Measurements from ENCODE around the gene MRI1. TPM values are rescaled to one million over a fixed set of nuclear protein-coding genes. Genes with fewer than 3 reads are reported as not detected.

MRI1 gene
- 10 to 100 TPM; 14.5 to 30.5 (median 24.1) TPM for total RNA-seq
- long read RNA-seq, partial matches to known transcripts: 0 of 6 reads
- long read RNA-seq, other reads (novel, unspliced or antisense): 4 of 6 reads

- no CpG with 5 or more reads among the region's 67 CpGs for WGBS (ENCODE audit: insufficient coverage, low coverage, low lambda C conversion rate, missing lambda C conversion rate)
Measured at GRCh38 chr19:13764101-13764807, at the start of gene MRI1. Gene MRI1 (plus strand): TSS chr19:13764522. CDS start chr19:13764589, 67 bp downstream.

DNA sequence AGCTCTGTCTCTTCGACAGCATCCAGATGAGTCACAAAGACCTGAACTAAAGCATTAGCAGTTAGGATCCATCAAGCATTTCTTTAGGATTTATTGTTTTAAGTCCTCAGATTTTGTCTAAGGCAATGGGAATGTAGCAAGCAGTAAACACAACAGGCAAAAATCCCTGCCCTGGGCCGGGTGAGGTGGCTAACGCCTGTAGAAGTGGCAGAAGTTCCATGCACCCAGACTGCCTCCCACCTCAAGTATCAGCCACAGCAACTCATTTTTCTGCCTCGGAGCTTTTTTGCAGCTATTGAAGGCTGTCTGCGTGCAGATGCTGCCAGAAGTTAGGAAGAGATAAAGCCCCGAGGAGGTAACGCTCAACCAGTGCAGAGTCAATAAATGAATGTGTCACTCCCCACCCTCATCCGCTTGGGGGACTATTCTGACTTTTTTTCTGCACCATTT, 47.1 kb upstream of the MRI1 start:
- intact Hi-C loops (cut with DNase I): loop anchor here in 1 of 2 donors (10.0 kb wide), 1 partner anchor 132 kb away; no protein-coding TSS in a partner anchor
- WGBS (ENCODE audit: insufficient coverage, low coverage, low lambda C conversion rate, missing lambda C conversion rate): 19% methylated on average over 6 of the region's 8 CpGs
- H3K36me3 ChIP-seq: no peaks in the 10 kb centered on the region
- no peak overlapping the region for H3K27ac ChIP-seq
- no peaks in the 10 kb centered on the region for H3K27me3 ChIP-seq
- ATAC-seq (no peak), DNase-seq (no peak)
- H3K4me3 ChIP-seq: no peak overlapping the region
- H3K4me1 ChIP-seq: no peaks in the 10 kb centered on the region
- peaks cover 0 to 3% (median 0%) of the 10 kb centered on the region in 4 donors for H3K9me3 ChIP-seq
- TF ChIP-seq POLR2A (IDR thresholded peaks at IDR 0.05): no peak
- TF ChIP-seq CTCF (IDR thresholded peaks at IDR 0.05): no peak

More at GRCh38 chr19:13764101-13764807, at the start of gene MRI1:
- TF ChIP-seq POLR2A (IDR thresholded peaks at IDR 0.05) (peak; percentile 27), CTCF (IDR thresholded peaks at IDR 0.05) (no peak)
- peak; percentile 79 to 87 (median 85) for DNase-seq
- intact Hi-C loops (cut with DNase I): no loop called here
- no peaks in the 10 kb centered on the region for H3K27me3 ChIP-seq
- peaks cover 0 to 21% (median 4%) of the 10 kb centered on the region in 4 donors for H3K4me1 ChIP-seq
- H3K27ac ChIP-seq: peak within 1 kb of the TSS in 2 of 3 donors; percentile 40 to 43
- ATAC-seq: peak; percentile 87 to 94 (median 91)
- H3K36me3 ChIP-seq: peaks cover 0 to 23% (median under 1%) of the 10 kb centered on the region in 4 donors
- H3K4me3 ChIP-seq: peak within 1 kb of the TSS; percentile 71 to 84 (median 83)
- no peaks in the 10 kb centered on the region for H3K9me3 ChIP-seq

- no peaks in the 10 kb centered on the region for H3K36me3 ChIP-seq
- H3K4me1 ChIP-seq: no peaks in the 10 kb centered on the region
- intact Hi-C loops (cut with DNase I): loop anchor here in 1 of 2 donors (10.0 kb wide), 1 partner anchor 134 kb away; no protein-coding TSS in a partner anchor
- DNase-seq (no peak), ATAC-seq (no peak)
- H3K27ac ChIP-seq: no peak overlapping the region
- H3K27me3 ChIP-seq: no peaks in the 10 kb centered on the region
- WGBS (ENCODE audit: insufficient coverage, low coverage, low lambda C conversion rate, missing lambda C conversion rate): 15% methylated on average over 7 of the region's 9 CpGs
- no peak overlapping the region for H3K4me3 ChIP-seq
- TF ChIP-seq POLR2A (IDR thresholded peaks at IDR 0.05) (no peak), CTCF (IDR thresholded peaks at IDR 0.05) (peak in 1 of 4 donors; percentile 19)
- peaks cover 0 to 3% (median 0%) of the 10 kb centered on the region in 4 donors for H3K9me3 ChIP-seq
Measured at GRCh38 chr19:13718733-13719132, 45.6 kb upstream of the MRI1 start.

DNA sequence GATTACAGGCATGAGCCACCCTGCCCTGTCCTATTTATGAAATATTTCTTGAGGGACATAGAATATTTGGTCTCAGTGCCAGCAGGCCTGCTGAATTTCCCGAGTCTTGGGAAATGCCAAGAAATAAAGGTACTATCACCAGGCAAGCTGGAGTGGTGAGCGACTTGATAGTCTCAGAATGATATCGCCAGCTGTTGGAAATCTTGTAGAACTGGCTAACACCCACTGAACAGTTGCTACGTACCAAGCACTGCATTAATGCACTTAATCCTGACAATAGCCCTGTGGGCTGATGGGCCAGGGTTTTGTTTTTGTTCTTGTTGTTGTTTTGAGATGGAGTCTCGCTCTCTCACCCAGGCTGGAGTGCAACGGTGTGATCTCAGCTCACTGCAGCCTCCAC, 42.2 kb upstream of the MRI1 start:
- intact Hi-C loops (cut with DNase I): no loop called here
- no peaks in the 10 kb centered on the region for H3K36me3 ChIP-seq
- DNase-seq (no peak), ATAC-seq (no peak)
- no peaks in the 10 kb centered on the region for H3K4me1 ChIP-seq
- TF ChIP-seq POLR2A (IDR thresholded peaks at IDR 0.05): no peak
- no peak for TF ChIP-seq CTCF (IDR thresholded peaks at IDR 0.05)
- H3K9me3 ChIP-seq: no peaks in the 10 kb centered on the region
- H3K27me3 ChIP-seq: no peaks in the 10 kb centered on the region
- H3K27ac ChIP-seq: no peak overlapping the region
- no peak overlapping the region for H3K4me3 ChIP-seq
- 80% methylated on average over 4 of the region's 6 CpGs for WGBS (ENCODE audit: insufficient coverage, low coverage, low lambda C conversion rate, missing lambda C conversion rate)

Measured in right lobe of liver (tissue), 6 donors.